Thyroid gland (tissue), 4 donors: ENCODE measurements around the gene IQGAP2.

Experiments
- CTCF ChIP-seq, 6 experiments: fragments of 200-600 bp in 3 of 6; fragments of 450-650 bp in 3 of 6; sonication (generic) in 3 of 6; IDR thresholded peaks; one replicate each; pipeline ENCODE4 v1.5.1; 2016 to 2019; ENCODE audit warnings: antibody characterized with exemption in 6 of 6, mild to moderate bottlenecking in 2 of 6, inconsistent platforms in 1 of 6, moderate library complexity in 1 of 6
- POLR2A ChIP-seq, 2 donors: fragments of 450-650 bp; IDR thresholded peaks; one replicate each; pipeline ENCODE4 v1.6.1; 2017; ENCODE audit warnings: antibody characterized with exemption in 2 of 2, mild to moderate bottlenecking in 2 of 2, moderate library complexity in 1 of 2

- TF ChIP-seq CTCF (IDR thresholded peaks at IDR 0.05) (no peak), POLR2A (IDR thresholded peaks at IDR 0.05) (no peak)
Observed at GRCh38 chr5:76670508-76670907, 267.4 kb downstream of the IQGAP2 start.
